CD4-positive, alpha-beta T cell (primary cell): Measurements from ENCODE around the gene CDK5RAP1. TPM values are rescaled to one million over a fixed set of nuclear protein-coding genes. Genes with fewer than 3 reads are reported as not detected.

ENCODE experiments used
- ATAC-seq: fragments of 200-7000 bp; cut with Tn5 transposase; one replicate; pipeline ENCODE4 v1.10.0; 2022; ENCODE audit warnings: mild to moderate bottlenecking; ENCODE audit not compliant: poor library complexity
- CTCF ChIA-PET: fragments of 350-600 bp; sonication (Branson Sonifier 250); formaldehyde crosslinking; loops from one replicate; lab custom pipeline; 2021; ENCODE audit warnings: antibody characterized with exemption, inconsistent platforms; lab: Charles Lee
- POLR2A ChIA-PET: fragments of 350-600 bp; sonication (Branson Sonifier 250); formaldehyde crosslinking; loops from one replicate; lab custom pipeline; 2021; ENCODE audit warnings: antibody characterized with exemption, inconsistent platforms; lab: Charles Lee
- DNase-seq, 14 experiments: peaks; one replicate each; pipeline ENCODE4 v3.0.0-alpha.2; 2013 to 2020; ENCODE audit warnings: mixed read lengths in 2 of 14
- H3K27ac ChIP-seq, 2 donors: one replicate each; pipeline versions ENCODE4 v1.5.1 to v1.7.0; 2013; ENCODE audit warnings: low read length in 2 of 2, low read depth in 1 of 2, mild to moderate bottlenecking in 1 of 2
- H3K27me3 ChIP-seq, 2 experiments: 1 replicate in 1 of 2; 2 replicates in 1 of 2; pipeline versions ENCODE4 v1.6.1 to v1.7.0; 2013; ENCODE audit warnings: low read length in 2 of 2, control low read depth in 1 of 2, mild to moderate bottlenecking in 1 of 2, moderate library complexity in 1 of 2; ENCODE audit not compliant: insufficient read depth in 2 of 2, control insufficient read depth in 1 of 2
- H3K36me3 ChIP-seq: one replicate; pipeline ENCODE4 v1.6.1; 2013; ENCODE audit warnings: low read length, control low read depth; ENCODE audit not compliant: insufficient read depth
- H3K4me1 ChIP-seq: one replicate; pipeline ENCODE4 v1.6.1; 2013; ENCODE audit warnings: low read length, control low read depth; ENCODE audit not compliant: insufficient read depth
- H3K4me3 ChIP-seq: one replicate; pipeline ENCODE4 v1.5.1; 2013; ENCODE audit warnings: mild to moderate bottlenecking, low read length, moderate library complexity
- H3K9me3 ChIP-seq, 2 experiments: 1 replicate in 1 of 2; 2 replicates in 1 of 2; pipeline versions ENCODE4 v1.6.1 to v1.7.0; 2013; ENCODE audit warnings: low read length in 2 of 2, mild to moderate bottlenecking in 2 of 2, control low read depth in 1 of 2, moderate library complexity in 1 of 2; ENCODE audit not compliant: control insufficient read depth in 1 of 2, insufficient read depth in 1 of 2
- H3K27ac Mint-ChIP-seq: one replicate; pipeline ENCODE4 v1.8.0; 2020; ENCODE audit warnings: mixed read lengths
- H3K27me3 Mint-ChIP-seq: one replicate; pipeline ENCODE4 v1.8.0; 2021; ENCODE audit warnings: mixed read lengths
- H3K36me3 Mint-ChIP-seq: one replicate; pipeline ENCODE4 v1.8.0; 2021; ENCODE audit warnings: low read depth, mixed read lengths
- H3K4me1 Mint-ChIP-seq: one replicate; pipeline ENCODE4 v1.8.0; 2021; ENCODE audit warnings: low read depth, mixed read lengths
- H3K4me3 Mint-ChIP-seq: one replicate; pipeline ENCODE4 v1.8.0; 2020; ENCODE audit warnings: mild to moderate bottlenecking, mixed read lengths
- H3K9me3 Mint-ChIP-seq: one replicate; pipeline ENCODE4 v1.8.0; 2020; ENCODE audit warnings: mixed read lengths
- CTCF ChIP-seq: fragments of 200-600 bp; IDR thresholded peaks from one replicate; pipeline ENCODE4 v1.8.0; 2022; ENCODE audit warnings: antibody characterized with exemption, mild to moderate bottlenecking
- intact Hi-C, 2 experiments: fragments of 100-400 bp; cut with DNase I in 1 of 2; cut with micrococcal nuclease in 1 of 2; formaldehyde crosslinking; loops; one replicate each; pipeline versions ENCODE4 v1.15.1 to v1.9.0; 2023 to 2025; cut with DNase I, micrococcal nuclease
- total RNA-seq, 174 experiments: library from RNA in 2 of 174; stranded (reverse) in 2 of 174; gene quantifications; one replicate each; pipeline ENCODE4 v1.2.3 and lab custom pipeline; 2021 to 2026

The CDK5RAP1 gene
- total RNA-seq, 2 experiments from 2014 or later, result 59.7 to 63.0 TPM

DNA sequence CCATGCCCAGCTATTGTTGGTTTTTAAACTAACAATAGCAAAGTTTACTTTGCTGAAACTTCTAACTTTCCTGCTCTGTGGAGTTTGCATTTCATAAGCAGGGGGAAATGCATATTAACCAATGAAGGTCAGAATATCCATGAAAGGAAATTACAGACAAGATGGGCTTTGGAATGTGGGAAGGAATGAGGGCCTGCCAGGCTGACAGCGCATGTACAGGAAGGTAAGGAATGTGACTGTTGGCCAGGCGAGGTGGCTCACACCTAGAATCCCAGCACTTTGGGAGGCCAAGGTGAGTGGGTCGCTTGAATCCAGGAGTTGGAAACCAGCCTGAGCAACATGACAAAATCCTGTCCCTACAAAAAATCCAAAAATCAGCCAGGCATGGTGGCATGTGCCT is 49.6 kb downstream of the CDK5RAP1 start:
- peak overlapping the region; percentile 13 for H3K27ac Mint-ChIP-seq
- H3K4me1 ChIP-seq, result peaks cover 15% of the 10 kb centered on the region
- H3K4me1 Mint-ChIP-seq, result peaks cover 5% of the 10 kb centered on the region
- TF ChIP-seq CTCF, result no peak
- H3K9me3 ChIP-seq, result no peaks in the 10 kb centered on the region
- H3K4me3 ChIP-seq, result no peak overlapping the region
- peak overlapping the region in 1 of 2 donors; percentile 30 for H3K27ac ChIP-seq
- no peaks in the 10 kb centered on the region for H3K9me3 Mint-ChIP-seq
- no peaks in the 10 kb centered on the region for H3K27me3 Mint-ChIP-seq
- H3K36me3 ChIP-seq, result peaks cover 31% of the 10 kb centered on the region
- DNase-seq (no peak), ATAC-seq (no peak)
- H3K4me3 Mint-ChIP-seq, result no peak overlapping the region
- CTCF ChIA-PET, result no interaction called here
- POLR2A ChIA-PET, result no interaction called here
- no peaks in the 10 kb centered on the region for H3K27me3 ChIP-seq
- intact Hi-C loops, result no loop called here
- peaks cover 54% of the 10 kb centered on the region for H3K36me3 Mint-ChIP-seq

- TF ChIP-seq CTCF, result no peak
- ChIA-PET CTCF (no interaction called here), POLR2A (no interaction called here)
- H3K27ac ChIP-seq, result no peak overlapping the region
- ATAC-seq (no peak), DNase-seq (no peak)
- no peak overlapping the region for H3K4me3 ChIP-seq
- H3K4me1 ChIP-seq, result peaks cover 15% of the 10 kb centered on the region
- H3K9me3 ChIP-seq, result no peaks in the 10 kb centered on the region
- no peaks in the 10 kb centered on the region for H3K9me3 Mint-ChIP-seq
- peaks cover 5% of the 10 kb centered on the region for H3K4me1 Mint-ChIP-seq
- intact Hi-C loops, result no loop called here
- peaks cover 39% of the 10 kb centered on the region for H3K36me3 Mint-ChIP-seq
- no peaks in the 10 kb centered on the region for H3K27me3 Mint-ChIP-seq
- peak overlapping the region; percentile 24 for H3K27ac Mint-ChIP-seq
- H3K4me3 Mint-ChIP-seq, result no peak overlapping the region
- peaks cover 25% of the 10 kb centered on the region for H3K36me3 ChIP-seq
- H3K27me3 ChIP-seq, result no peaks in the 10 kb centered on the region
Observed at GRCh38 chr20:33349493-33349892, 51.8 kb downstream of the CDK5RAP1 start.

GRCh38 chr20:33348136-33348937 is 53.0 kb downstream of the CDK5RAP1 start:
- Histone ChIP-seq H3K9me3 (no peaks in the 10 kb centered on the region), H3K27ac (no peak overlapping the region), H3K27me3 (no peaks in the 10 kb centered on the region), H3K4me3 (no peak overlapping the region), H3K36me3 (peaks cover 14% of the 10 kb centered on the region), H3K4me1 (peaks cover 15% of the 10 kb centered on the region)
- Mint-ChIP-seq H3K27ac (no peak overlapping the region), H3K4me3 (no peak overlapping the region), H3K27me3 (no peaks in the 10 kb centered on the region), H3K4me1 (peaks cover 5% of the 10 kb centered on the region), H3K36me3 (peaks cover 30% of the 10 kb centered on the region), H3K9me3 (no peaks in the 10 kb centered on the region)
- ChIA-PET POLR2A (no interaction called here), CTCF (no interaction called here)
- intact Hi-C loops, result no loop called here
- no peak for TF ChIP-seq CTCF
- DNase-seq, result no peak
- ATAC-seq, result no peak
